Measurements from ENCODE around the gene TERF2IP.
A peak's percentile ranks its signal among the peaks of the same experiment; 100 is the strongest.

Gene TERF2IP

GRCh38 chr16:75640598-75640997 is 7.0 kb upstream of the TERF2IP start:
- no peak for DNase-seq

- no peak for DNase-seq
Observed at GRCh38 chr16:75644240-75645012, 3.1 kb upstream of the TERF2IP start.

GRCh38 chr16:75647112-75647491 is 471 bp upstream of the TERF2IP start:
- no peak for DNase-seq

- DNase-seq = peak; percentile 88
Observed at GRCh38 chr16:75648265-75649076, 898 bp downstream of the TERF2IP start.

GRCh38 chr16:75653922-75654321 is 6.3 kb downstream of the TERF2IP start:
- DNase-seq = no peak

- no peak for DNase-seq
Observed at GRCh38 chr16:75658175-75658574, 10.6 kb downstream of the TERF2IP start.

GRCh38 chr16:75660321-75660720 is 12.7 kb downstream of the TERF2IP start:
- DNase-seq = no peak

GRCh38 chr16:75660726-75661302 is 13.2 kb downstream of the TERF2IP start:
- DNase-seq = no peak

GRCh38 chr16:75667503-75667902 is 19.9 kb downstream of the TERF2IP start:
- DNase-seq = no peak

GRCh38 chr16:75676909-75677308 is 29.3 kb downstream of the TERF2IP start, which contains the start of gene CPHXL2:
TSS of gene CPHXL2 (minus strand) at chr16:75677009. CDS start at chr16:75676999, 10 bp downstream.
- DNase-seq = no peak

GRCh38 chr16:75679366-75679765 is 31.8 kb downstream of the TERF2IP start:
- no peak for DNase-seq

GRCh38 chr16:75682308-75682707 is 34.7 kb downstream of the TERF2IP start:
- no peak for DNase-seq

- no peak for DNase-seq
Observed at GRCh38 chr16:75687361-75687760, 39.8 kb downstream of the TERF2IP start.

- DNase-seq = no peak
Observed at GRCh38 chr16:75695708-75696107, 48.1 kb downstream of the TERF2IP start.

- DNase-seq = no peak
Observed at GRCh38 chr16:75697571-75697970, 50.0 kb downstream of the TERF2IP start.

- DNase-seq = no peak
Observed at GRCh38 chr16:75701361-75701760, 53.8 kb downstream of the TERF2IP start, which contains the start of gene DUXB. TSS of gene DUXB (minus strand) at chr16:75701461. CDS start at chr16:75701418, 43 bp downstream.

- no peak for DNase-seq
Observed at GRCh38 chr16:75702242-75702641, 54.7 kb downstream of the TERF2IP start.

- DNase-seq = no peak
Observed at GRCh38 chr16:75703306-75703705, 55.7 kb downstream of the TERF2IP start.
